ENCODE measurements around the gene SLC9A9.
"Not testable (repeated sequence)": the region's sequence is repeated elsewhere in the genome, so short reads cannot be mapped to it uniquely, and the experiment has no call there.

The SLC9A9 gene

GRCh38 chr3:143437405-143437804 lies 410.9 kb downstream of the SLC9A9 start:
- DNase-seq = no peak

GRCh38 chr3:143436231-143436930 lies 411.9 kb downstream of the SLC9A9 start:
- no peak for DNase-seq

- DNase-seq = no peak
These were observed 414.4 kb downstream of the SLC9A9 start for GRCh38 chr3:143433787-143434378.

- DNase-seq = not testable (repeated sequence)
These were observed 417.0 kb downstream of the SLC9A9 start for GRCh38 chr3:143431298-143431697.

GRCh38 chr3:143430568-143430967 lies 417.7 kb downstream of the SLC9A9 start:
- no peak for DNase-seq

GRCh38 chr3:143429628-143430514 lies 418.4 kb downstream of the SLC9A9 start:
- no peak for DNase-seq

- DNase-seq = no peak
These were observed 420.0 kb downstream of the SLC9A9 start for GRCh38 chr3:143428294-143428693.

- no peak for DNase-seq
These were observed 420.6 kb downstream of the SLC9A9 start for GRCh38 chr3:143427631-143428030.

- DNase-seq = no peak
These were observed 423.4 kb downstream of the SLC9A9 start for GRCh38 chr3:143424874-143425273.

- no peak for DNase-seq
These were observed 426.7 kb downstream of the SLC9A9 start for GRCh38 chr3:143421556-143421955.

- no peak for DNase-seq
These were observed 428.7 kb downstream of the SLC9A9 start for GRCh38 chr3:143419611-143420010.

- DNase-seq = no peak
These were observed 429.9 kb downstream of the SLC9A9 start for GRCh38 chr3:143418391-143418790.

GRCh38 chr3:143416229-143416628 lies 432.0 kb downstream of the SLC9A9 start:
- DNase-seq = no peak

- no peak for DNase-seq
These were observed 433.6 kb downstream of the SLC9A9 start for GRCh38 chr3:143414571-143415253.

GRCh38 chr3:143413372-143413771 lies 434.9 kb downstream of the SLC9A9 start:
- no peak for DNase-seq

- DNase-seq = no peak
These were observed 436.2 kb downstream of the SLC9A9 start for GRCh38 chr3:143412084-143412483.

GRCh38 chr3:143410259-143410658 lies 438.0 kb downstream of the SLC9A9 start:
- DNase-seq = no peak

GRCh38 chr3:143408771-143409170 lies 439.5 kb downstream of the SLC9A9 start:
- no peak for DNase-seq

GRCh38 chr3:143402602-143403001 lies 445.7 kb downstream of the SLC9A9 start:
- no peak for DNase-seq

GRCh38 chr3:143396790-143397189 lies 451.5 kb downstream of the SLC9A9 start:
- peak; percentile 24 for DNase-seq

GRCh38 chr3:143389388-143389787 lies 458.9 kb downstream of the SLC9A9 start:
- no peak for DNase-seq

GRCh38 chr3:143387425-143387824 lies 460.8 kb downstream of the SLC9A9 start:
- DNase-seq = no peak

GRCh38 chr3:143384076-143384475 lies 464.2 kb downstream of the SLC9A9 start:
- no peak for DNase-seq
